ENCODE data around the gene USP9X. TPM values are rescaled to one million over a fixed set of nuclear protein-coding genes. Genes with fewer than 3 reads are reported as not detected.
"Not testable (repeated sequence)": the region's sequence is repeated elsewhere in the genome, so short reads cannot be mapped to it uniquely, and the experiment has no call there.

The USP9X gene
- polyA plus RNA-seq, 6 donors from 2014 or later = 7.4 to 27.8 (median 21.9) TPM

GRCh38 chrX:41189156-41189555 is 103.9 kb downstream of the USP9X start:
- peaks cover 22 to 42% of the 10 kb centered on the region in 2 donors for H3K36me3 Mint-ChIP-seq
- no peaks in the 10 kb centered on the region for H3K9me3 Mint-ChIP-seq
- ATAC-seq (ENCODE audit: low read depth in 2 of 2) (no peak), DNase-seq (no peak)
- no peaks in the 10 kb centered on the region for H3K27me3 Mint-ChIP-seq
- H3K27ac Mint-ChIP-seq = peak overlapping the region in 1 of 6 donors; percentile 68
- no peak overlapping the region for H3K4me3 Mint-ChIP-seq
- peaks cover 0 to 11% (median 4%) of the 10 kb centered on the region in 3 donors for H3K4me1 Mint-ChIP-seq

GRCh38 chrX:41192880-41193279 is 107.6 kb downstream of the USP9X start:
- H3K27ac Mint-ChIP-seq = peak overlapping the region in 3 of 6 donors; percentile 1 to 78 (median 13)
- no peak overlapping the region for H3K4me3 Mint-ChIP-seq
- H3K4me1 Mint-ChIP-seq = no peaks in the 10 kb centered on the region
- H3K36me3 Mint-ChIP-seq = peaks cover 16 to 29% of the 10 kb centered on the region in 2 donors
- no peak for ATAC-seq (ENCODE audit: low read depth in 2 of 2)
- no peak for DNase-seq
- no peaks in the 10 kb centered on the region for H3K27me3 Mint-ChIP-seq
- H3K9me3 Mint-ChIP-seq = no peaks in the 10 kb centered on the region

DNA sequence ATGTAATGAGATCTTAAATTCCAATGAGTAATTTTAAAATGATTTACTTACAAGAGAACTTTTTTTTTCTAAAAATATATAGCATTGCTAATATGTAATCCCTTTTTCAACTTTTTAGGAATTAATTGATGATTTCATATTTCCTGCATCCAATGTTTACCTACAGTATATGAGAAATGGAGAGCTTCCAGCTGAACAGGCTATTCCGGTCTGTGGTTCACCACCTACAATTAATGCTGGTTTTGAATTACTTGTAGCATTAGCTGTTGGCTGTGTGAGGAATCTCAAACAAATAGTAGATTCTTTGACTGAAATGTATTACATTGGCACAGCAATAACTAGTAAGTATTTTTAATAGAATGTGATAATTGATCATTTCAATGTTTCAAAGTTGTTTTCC is 113.2 kb downstream of the USP9X start:
- Mint-ChIP-seq H3K4me3 (no peak overlapping the region), H3K27me3 (no peaks in the 10 kb centered on the region), H3K9me3 (no peaks in the 10 kb centered on the region), H3K27ac (peak overlapping the region in 1 of 6 donors; percentile 47), H3K4me1 (no peaks in the 10 kb centered on the region), H3K36me3 (peaks cover 23 to 39% of the 10 kb centered on the region in 2 donors)
- ATAC-seq (ENCODE audit: low read depth in 2 of 2) = no peak
- DNase-seq = no peak

DNA sequence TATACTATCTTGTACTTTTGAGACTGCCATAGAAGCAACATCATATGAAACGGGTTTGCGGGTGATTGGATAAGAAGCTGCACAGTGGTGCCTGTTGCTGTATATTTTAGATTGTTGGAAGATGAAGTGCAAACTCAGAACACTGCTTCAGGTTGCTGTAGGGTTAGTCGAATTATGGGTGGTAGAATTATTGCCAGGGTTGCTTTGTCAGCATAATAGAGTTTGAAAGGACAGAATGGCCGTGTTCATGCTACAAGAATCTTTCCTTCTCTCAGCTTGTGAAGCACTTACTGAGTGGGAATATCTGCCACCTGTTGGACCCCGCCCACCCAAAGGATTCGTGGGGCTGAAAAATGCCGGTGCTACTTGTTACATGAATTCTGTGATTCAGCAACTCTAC is 115.5 kb downstream of the USP9X start:
- H3K27ac Mint-ChIP-seq = peak overlapping the region in 2 of 6 donors; percentile 3 to 36
- peaks cover 0 to 3% (median 0%) of the 10 kb centered on the region in 7 donors for H3K9me3 Mint-ChIP-seq
- DNase-seq (no peak), ATAC-seq (ENCODE audit: low read depth in 2 of 2) (no peak)
- H3K4me1 Mint-ChIP-seq = no peaks in the 10 kb centered on the region
- H3K4me3 Mint-ChIP-seq = no peak overlapping the region
- H3K36me3 Mint-ChIP-seq = peaks cover 30 to 57% of the 10 kb centered on the region in 2 donors
- no peaks in the 10 kb centered on the region for H3K27me3 Mint-ChIP-seq

DNA sequence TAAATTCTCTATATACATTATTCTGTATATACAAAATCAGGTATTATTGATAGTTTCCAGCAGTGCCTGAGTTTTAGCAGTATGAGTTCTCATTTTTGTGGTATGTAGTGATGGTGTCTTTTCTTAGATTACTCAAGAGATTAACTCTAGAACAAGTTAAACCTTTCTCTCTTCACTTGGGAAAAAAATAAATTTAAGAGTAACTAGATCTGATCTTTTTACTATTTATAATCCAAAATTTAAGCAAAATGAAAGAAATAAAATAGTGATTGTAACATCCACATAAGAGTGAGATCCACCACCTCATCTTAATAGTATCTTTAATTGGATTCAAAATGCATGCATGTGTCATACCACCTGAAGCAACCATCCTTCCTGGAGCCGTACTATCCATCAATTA is 124.6 kb downstream of the USP9X start:
- no peak overlapping the region for H3K4me3 Mint-ChIP-seq
- DNase-seq (no peak), ATAC-seq (ENCODE audit: low read depth in 2 of 2) (no peak)
- H3K27ac Mint-ChIP-seq = no peak overlapping the region
- no peaks in the 10 kb centered on the region for H3K27me3 Mint-ChIP-seq
- peaks cover 48 to 61% of the 10 kb centered on the region in 2 donors for H3K36me3 Mint-ChIP-seq
- peaks cover 0 to 44% (median 28%) of the 10 kb centered on the region in 7 donors for H3K9me3 Mint-ChIP-seq
- H3K4me1 Mint-ChIP-seq = no peaks in the 10 kb centered on the region

- DNase-seq (no peak), ATAC-seq (ENCODE audit: low read depth in 2 of 2) (no peak)
- H3K27ac Mint-ChIP-seq = no peak overlapping the region
- no peaks in the 10 kb centered on the region for H3K4me1 Mint-ChIP-seq
- H3K36me3 Mint-ChIP-seq = peaks cover 42 to 44% of the 10 kb centered on the region in 2 donors
- H3K4me3 Mint-ChIP-seq = no peak overlapping the region
- no peaks in the 10 kb centered on the region for H3K27me3 Mint-ChIP-seq
- H3K9me3 Mint-ChIP-seq = no peaks in the 10 kb centered on the region
Observed at GRCh38 chrX:41224605-41225004, 139.4 kb downstream of the USP9X start.

DNA sequence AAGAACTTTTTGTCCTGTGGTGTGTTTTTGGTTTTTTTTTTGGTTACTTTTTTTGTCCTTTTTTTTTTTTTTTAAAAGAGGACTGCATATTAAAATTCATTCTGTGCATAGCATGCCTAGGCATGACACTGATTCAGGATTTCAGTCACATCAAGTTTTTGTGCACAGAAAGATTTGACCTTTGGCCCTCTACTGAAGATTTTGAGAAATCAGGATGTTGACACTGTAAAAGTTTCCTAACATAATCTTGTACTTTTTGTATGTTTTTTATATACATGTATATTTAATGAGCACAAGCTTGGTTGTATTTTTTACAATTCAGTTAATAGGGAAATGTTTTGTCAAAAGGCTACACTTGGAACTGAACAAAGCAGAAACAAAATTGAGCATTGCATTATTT is 148.7 kb downstream of the USP9X start:
- Mint-ChIP-seq H3K27ac (no peak overlapping the region), H3K27me3 (no peaks in the 10 kb centered on the region), H3K9me3 (no peaks in the 10 kb centered on the region), H3K36me3 (peaks cover 7 to 26% of the 10 kb centered on the region in 2 donors), H3K4me3 (no peak overlapping the region), H3K4me1 (peaks cover 10 to 43% (median 10%) of the 10 kb centered on the region in 3 donors)
- ATAC-seq (ENCODE audit: low read depth in 2 of 2) = no peak
- no peak for DNase-seq

DNA sequence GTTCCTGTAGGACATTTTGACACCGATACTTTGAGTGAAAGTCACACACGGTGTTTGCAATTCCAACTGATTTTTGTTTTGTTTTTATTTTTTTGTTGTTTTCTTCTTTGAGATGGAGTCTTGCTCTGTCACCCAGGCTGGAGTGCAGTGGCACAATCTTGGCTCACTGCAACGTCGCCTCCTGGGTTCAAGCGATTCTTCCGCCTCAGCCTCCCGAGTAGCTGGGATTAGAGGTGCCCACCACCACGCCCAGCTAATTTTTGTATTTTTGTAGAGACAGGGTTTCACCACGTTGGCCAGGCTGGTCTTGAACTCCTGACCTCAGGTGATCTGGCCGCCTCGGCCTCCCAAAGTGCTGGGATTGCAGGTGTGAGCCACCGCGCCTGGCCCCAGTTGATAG is 149.2 kb downstream of the USP9X start:
- H3K27me3 Mint-ChIP-seq = not testable (repeated sequence)
- H3K36me3 Mint-ChIP-seq = peaks cover 7 to 23% of the 10 kb centered on the region in 2 donors

DNA sequence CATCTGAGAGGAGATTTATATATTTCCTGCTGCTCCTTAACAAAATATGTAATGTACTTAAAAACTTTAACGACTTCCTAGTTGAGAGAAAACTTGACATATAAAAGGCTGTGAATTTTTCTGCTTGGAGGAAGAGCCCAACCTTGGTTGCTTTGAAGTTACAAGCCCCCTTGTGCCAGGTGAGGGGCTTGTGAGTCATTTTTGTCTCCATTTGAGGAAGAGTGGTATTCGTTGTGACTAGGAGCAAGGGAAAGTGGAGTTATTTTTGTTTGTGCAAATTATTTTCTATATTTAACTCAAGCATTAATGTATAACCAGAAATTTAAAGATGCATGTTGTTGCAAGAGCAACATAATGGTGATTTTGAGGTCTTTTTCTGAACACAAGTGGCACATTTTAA is 149.7 kb downstream of the USP9X start:
- Mint-ChIP-seq H3K4me3 (peak overlapping the region in 1 of 8 donors; percentile 45), H3K9me3 (no peaks in the 10 kb centered on the region), H3K27ac (peak overlapping the region in 1 of 6 donors; percentile 36), H3K4me1 (peaks cover 10 to 48% (median 10%) of the 10 kb centered on the region in 3 donors), H3K36me3 (peaks cover 7 to 21% of the 10 kb centered on the region in 2 donors), H3K27me3 (no peaks in the 10 kb centered on the region)
- DNase-seq (no peak), ATAC-seq (ENCODE audit: low read depth in 2 of 2) (no peak)

More for the DNA sequence above, 149.2 kb downstream of the USP9X start:
- Mint-ChIP-seq H3K4me1 (peaks cover 10 to 44% (median 10%) of the 10 kb centered on the region in 3 donors), H3K4me3 (peak overlapping the region in 1 of 8 donors; percentile 51), H3K27ac (peak overlapping the region in 3 of 6 donors; percentile 36 to 52 (median 36))
- not testable (repeated sequence) for DNase-seq; ATAC-seq (ENCODE audit: low read depth in 2 of 2); H3K9me3 Mint-ChIP-seq

DNA sequence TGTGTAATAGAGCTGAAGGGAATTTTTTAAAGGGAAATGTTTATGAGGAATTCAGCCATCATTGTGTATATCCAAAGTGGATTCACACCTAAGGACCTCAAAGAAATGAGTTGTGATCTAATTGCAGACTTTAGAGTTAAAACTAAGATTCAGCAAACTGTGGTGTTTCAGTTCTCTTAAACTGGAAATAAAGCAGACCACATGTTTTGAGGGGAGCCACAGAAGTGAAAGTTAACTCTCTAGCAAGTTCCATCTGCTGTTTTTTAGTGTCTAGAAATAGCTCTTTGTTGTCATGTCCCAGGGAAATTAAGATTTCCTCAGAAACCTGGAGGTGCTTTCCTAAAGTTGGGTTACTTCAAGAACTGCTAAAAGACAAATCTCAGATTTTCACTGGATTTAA is 151.4 kb downstream of the USP9X start:
- ATAC-seq (ENCODE audit: low read depth in 2 of 2) = peak; percentile 80 to 84
- H3K27ac Mint-ChIP-seq = no peak overlapping the region

DNA sequence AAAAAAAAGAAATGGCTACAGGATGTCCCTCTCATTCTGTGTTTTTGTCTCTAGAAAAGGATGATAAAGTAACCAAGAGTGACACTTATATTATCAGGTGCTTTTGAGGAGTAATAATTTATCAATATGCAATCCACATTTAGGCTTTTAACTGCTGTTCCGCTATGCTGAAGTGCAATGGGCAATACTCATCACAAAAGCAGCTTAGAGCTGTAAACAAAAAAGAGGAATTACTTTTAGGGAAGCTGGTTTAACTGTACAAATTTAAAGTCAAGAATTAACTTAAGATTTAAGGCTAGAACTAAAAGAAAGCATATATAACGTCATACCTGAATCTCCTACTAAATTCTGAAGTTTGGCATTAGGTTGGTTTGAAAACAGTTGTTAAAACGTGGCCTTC is 155.3 kb downstream of the USP9X start:
- H3K4me3 Mint-ChIP-seq = peak overlapping the region in 1 of 8 donors; percentile 56
- no peaks in the 10 kb centered on the region for H3K9me3 Mint-ChIP-seq
- H3K27me3 Mint-ChIP-seq = no peaks in the 10 kb centered on the region
- H3K36me3 Mint-ChIP-seq = no peaks in the 10 kb centered on the region
- H3K4me1 Mint-ChIP-seq = peaks cover 6 to 45% (median 6%) of the 10 kb centered on the region in 3 donors
- ATAC-seq (ENCODE audit: low read depth in 2 of 2) (peak; percentile 62 to 72), DNase-seq (no peak)
- H3K27ac Mint-ChIP-seq = peak overlapping the region in 1 of 6 donors; percentile 49

More for the DNA sequence above, 151.4 kb downstream of the USP9X start:
- Mint-ChIP-seq H3K9me3 (no peaks in the 10 kb centered on the region), H3K36me3 (peaks cover 7 to 20% of the 10 kb centered on the region in 2 donors), H3K4me1 (peaks cover 10 to 56% (median 10%) of the 10 kb centered on the region in 3 donors), H3K4me3 (peak overlapping the region in 1 of 8 donors; percentile 12), H3K27me3 (no peaks in the 10 kb centered on the region)
- peak; percentile 26 for DNase-seq

DNA sequence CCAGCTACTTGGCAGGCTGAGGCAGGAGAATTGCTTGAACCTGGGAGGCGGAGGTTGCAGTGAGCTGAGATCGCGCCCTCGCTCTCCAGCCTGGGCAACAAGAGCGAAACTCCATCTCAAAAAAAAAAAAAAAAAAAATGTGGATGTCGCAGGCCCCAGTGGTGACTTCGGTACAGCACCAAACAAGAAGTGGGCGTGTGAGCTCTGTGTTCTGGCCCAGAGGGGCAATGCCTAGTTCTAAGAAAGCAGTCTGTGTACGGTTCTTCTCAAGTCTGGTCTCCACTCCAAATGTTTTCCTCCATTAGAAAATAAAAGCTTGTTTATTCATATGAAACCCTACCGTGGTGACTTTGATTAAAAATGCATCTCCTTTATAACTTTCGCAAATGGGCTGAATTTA is 156.7 kb downstream of the USP9X start:
- Mint-ChIP-seq H3K27me3 (no peaks in the 10 kb centered on the region), H3K36me3 (no peaks in the 10 kb centered on the region), H3K4me1 (peaks cover 7 to 36% (median 10%) of the 10 kb centered on the region in 3 donors), H3K27ac (peak overlapping the region in 1 of 6 donors; percentile 10), H3K9me3 (no peaks in the 10 kb centered on the region), H3K4me3 (no peak overlapping the region)
- ATAC-seq (ENCODE audit: low read depth in 2 of 2) (no peak), DNase-seq (no peak)

DNA sequence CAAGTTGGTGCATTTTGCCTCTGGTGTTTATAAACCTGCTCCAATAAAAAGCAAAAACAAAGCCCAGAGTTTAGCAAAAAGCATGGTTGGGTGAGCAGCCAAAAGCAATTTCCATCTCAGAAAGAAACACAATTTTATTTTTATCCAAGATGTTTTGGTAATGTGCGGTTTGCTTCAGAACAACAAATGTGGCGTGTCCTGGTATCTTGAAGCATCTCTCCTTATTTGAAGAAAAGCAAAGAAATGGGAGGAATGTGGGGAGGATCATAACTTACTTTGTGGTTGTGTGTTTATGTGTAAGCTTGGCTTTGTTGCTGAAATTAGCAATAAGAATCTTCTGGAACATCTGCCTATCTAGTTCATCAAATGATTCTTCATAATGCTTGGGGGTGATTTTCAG is 160.4 kb downstream of the USP9X start:
- no peak overlapping the region for H3K4me3 Mint-ChIP-seq
- peaks cover 3 to 9% (median 6%) of the 10 kb centered on the region in 3 donors for H3K4me1 Mint-ChIP-seq
- H3K9me3 Mint-ChIP-seq = no peaks in the 10 kb centered on the region
- no peak overlapping the region for H3K27ac Mint-ChIP-seq
- DNase-seq (no peak), ATAC-seq (ENCODE audit: low read depth in 2 of 2) (no peak)
- no peaks in the 10 kb centered on the region for H3K27me3 Mint-ChIP-seq
- no peaks in the 10 kb centered on the region for H3K36me3 Mint-ChIP-seq

- ATAC-seq (ENCODE audit: low read depth in 2 of 2) (no peak), DNase-seq (no peak)
- Mint-ChIP-seq H3K4me3 (no peak overlapping the region), H3K4me1 (peaks cover 8 to 16% (median 11%) of the 10 kb centered on the region in 3 donors), H3K36me3 (no peaks in the 10 kb centered on the region), H3K27me3 (peaks cover 0 to 7% (median 0%) of the 10 kb centered on the region in 3 donors), H3K27ac (peak overlapping the region in 1 of 6 donors; percentile 85), H3K9me3 (no peaks in the 10 kb centered on the region)
Observed at GRCh38 chrX:41250867-41251266, 165.6 kb downstream of the USP9X start.

Data from naive B cell (primary cell).